Fibroblast of the aortic adventitia (primary cell): ENCODE results near the gene TBX4. TPM values are rescaled to one million over a fixed set of nuclear protein-coding genes. Genes with fewer than 3 reads are reported as not detected.

ENCODE experiments used
- DNase-seq: peaks from one replicate; pipeline ENCODE4 v3.0.0-alpha.2; 2010; ENCODE audit warnings: low read depth
- H3K4me3 ChIP-seq: 2 replicates; pipeline ENCODE4 v1.5.1; 2011; ENCODE audit warnings: low read depth, mild to moderate bottlenecking, control low read depth, low read length, moderate library complexity
- total RNA-seq: library from RNA; depleted of rRNA; stranded (reverse); fragments of >200 nt; gene quantifications from 2 replicates; pipeline ENCODE4 v1.2.3, GENCODE V29; 2012; ENCODE audit warnings: low replicate concordance
- TF ChIP-seq, protein P1 (sequence below): IDR thresholded peaks from 2 replicates; pipeline ENCODE4 v1.5.1; 2011; ENCODE audit warnings: mild to moderate bottlenecking, low read length, control low read depth, inconsistent platforms; ENCODE audit not compliant: insufficient read depth

TBX4 gene
- total RNA-seq, 1 donor = not detected

DNA sequence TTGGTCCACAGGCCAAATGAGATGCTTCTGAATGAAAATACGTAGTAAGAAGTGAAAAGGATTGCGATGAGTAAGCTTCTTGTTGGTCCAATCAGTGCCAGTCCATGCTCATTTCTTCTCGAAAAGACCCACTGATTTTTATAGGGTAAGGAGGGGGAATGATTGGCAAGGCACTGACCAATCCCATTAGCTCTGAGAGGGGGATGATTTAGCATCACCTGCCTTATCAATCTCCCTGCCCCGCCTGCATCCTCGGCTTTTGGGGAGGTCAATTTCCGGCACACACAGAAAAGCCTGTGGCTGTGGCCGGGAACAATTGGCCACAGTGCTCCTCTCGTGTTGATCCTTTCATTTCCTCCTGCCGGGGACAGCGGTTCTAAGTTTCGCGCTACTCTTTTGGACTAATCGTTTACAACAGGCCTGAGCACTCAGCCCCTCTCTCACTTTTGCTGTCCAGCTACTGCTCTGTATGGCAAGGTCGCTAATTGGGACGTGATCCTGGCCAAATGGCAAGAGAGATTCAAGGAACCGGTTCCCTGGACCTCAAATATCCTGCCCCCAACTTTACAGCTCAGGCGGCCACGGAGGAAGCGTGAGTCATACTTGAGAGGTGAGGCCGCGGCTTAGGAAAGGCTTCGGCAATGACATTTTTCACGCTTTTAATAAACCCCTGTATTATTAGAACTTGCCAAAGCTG, 43.1 kb downstream of the TBX4 start:
- DNase-seq = peak; percentile 54
- no peak overlapping the region for H3K4me3 ChIP-seq
- TF ChIP-seq, protein P1, sequence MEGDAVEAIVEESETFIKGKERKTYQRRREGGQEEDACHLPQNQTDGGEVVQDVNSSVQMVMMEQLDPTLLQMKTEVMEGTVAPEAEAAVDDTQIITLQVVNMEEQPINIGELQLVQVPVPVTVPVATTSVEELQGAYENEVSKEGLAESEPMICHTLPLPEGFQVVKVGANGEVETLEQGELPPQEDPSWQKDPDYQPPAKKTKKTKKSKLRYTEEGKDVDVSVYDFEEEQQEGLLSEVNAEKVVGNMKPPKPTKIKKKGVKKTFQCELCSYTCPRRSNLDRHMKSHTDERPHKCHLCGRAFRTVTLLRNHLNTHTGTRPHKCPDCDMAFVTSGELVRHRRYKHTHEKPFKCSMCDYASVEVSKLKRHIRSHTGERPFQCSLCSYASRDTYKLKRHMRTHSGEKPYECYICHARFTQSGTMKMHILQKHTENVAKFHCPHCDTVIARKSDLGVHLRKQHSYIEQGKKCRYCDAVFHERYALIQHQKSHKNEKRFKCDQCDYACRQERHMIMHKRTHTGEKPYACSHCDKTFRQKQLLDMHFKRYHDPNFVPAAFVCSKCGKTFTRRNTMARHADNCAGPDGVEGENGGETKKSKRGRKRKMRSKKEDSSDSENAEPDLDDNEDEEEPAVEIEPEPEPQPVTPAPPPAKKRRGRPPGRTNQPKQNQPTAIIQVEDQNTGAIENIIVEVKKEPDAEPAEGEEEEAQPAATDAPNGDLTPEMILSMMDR = no peak

DNA sequence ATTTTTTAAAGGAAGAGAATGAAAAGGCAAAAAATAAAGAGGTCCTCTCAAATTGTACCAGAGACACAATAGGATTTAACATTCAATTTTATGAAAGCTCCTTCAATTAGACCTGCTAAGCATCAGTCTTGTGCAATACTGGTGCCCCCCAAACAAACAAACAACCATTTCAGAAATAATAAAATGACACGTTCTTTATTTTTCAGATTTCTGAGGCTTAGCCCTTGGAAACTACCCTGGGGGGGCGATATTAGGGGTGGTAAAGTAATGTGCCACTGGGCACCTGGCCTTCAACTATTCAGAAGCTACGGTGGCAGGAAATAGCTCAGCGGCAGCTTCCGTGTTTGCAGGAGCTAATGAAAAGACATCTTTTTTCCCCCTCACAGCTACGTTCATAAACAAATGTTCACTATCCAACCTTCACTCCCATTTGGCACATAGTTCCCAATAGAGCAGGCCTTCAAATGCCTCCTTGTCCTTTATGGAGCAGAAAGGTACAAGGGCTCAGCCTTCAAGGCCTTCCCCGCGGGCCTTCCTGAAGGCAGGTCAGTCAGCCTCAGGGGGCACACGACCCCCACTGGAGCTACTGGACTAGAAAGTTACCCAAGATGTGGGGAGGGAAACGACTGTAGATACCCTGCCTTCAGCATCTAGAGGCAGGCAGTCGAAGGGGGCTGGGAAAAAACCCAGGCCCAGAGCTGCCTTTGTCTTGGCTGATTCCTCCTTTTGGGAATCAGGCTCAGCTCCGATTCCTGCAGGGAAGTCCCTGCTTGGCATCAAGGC, 44.1 kb downstream of the TBX4 start:
- no peak for DNase-seq
- TF ChIP-seq, protein P1 = no peak
- H3K4me3 ChIP-seq = no peak overlapping the region

DNA sequence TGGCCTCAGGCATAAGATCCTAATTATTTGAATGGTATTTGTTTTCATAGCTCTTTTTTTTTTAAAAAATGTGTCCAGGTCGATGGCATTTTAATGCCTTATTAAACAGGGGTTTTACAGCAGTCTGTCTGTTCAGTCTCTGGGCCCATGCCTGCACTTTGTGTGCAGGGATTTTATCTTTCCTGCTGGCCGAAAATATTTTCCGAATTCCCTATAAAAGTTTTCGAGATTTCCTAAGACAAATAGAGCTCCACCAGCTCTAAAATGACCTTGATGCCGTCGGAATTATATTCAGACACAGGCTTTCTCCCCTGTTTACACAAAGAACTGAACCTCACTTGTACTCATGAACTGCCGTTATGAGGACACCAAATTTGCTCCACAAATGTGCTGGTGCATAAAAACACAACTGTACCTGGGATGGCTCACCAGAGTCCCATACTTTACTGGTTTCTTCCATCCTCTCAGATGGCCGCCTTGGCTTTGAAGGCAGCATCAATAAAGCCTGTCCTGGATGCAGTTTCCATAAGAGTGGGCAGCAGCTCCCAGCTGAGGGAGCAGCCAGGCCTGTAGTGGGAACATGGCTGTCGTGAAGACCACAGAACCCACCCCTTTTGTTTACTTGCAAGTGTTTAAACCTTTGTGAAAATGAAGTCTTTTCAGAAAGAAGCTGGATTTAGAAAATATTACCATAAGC, 44.9 kb downstream of the TBX4 start:
- TF ChIP-seq, protein P1 = no peak
- no peak for DNase-seq
- H3K4me3 ChIP-seq = no peak overlapping the region

DNA sequence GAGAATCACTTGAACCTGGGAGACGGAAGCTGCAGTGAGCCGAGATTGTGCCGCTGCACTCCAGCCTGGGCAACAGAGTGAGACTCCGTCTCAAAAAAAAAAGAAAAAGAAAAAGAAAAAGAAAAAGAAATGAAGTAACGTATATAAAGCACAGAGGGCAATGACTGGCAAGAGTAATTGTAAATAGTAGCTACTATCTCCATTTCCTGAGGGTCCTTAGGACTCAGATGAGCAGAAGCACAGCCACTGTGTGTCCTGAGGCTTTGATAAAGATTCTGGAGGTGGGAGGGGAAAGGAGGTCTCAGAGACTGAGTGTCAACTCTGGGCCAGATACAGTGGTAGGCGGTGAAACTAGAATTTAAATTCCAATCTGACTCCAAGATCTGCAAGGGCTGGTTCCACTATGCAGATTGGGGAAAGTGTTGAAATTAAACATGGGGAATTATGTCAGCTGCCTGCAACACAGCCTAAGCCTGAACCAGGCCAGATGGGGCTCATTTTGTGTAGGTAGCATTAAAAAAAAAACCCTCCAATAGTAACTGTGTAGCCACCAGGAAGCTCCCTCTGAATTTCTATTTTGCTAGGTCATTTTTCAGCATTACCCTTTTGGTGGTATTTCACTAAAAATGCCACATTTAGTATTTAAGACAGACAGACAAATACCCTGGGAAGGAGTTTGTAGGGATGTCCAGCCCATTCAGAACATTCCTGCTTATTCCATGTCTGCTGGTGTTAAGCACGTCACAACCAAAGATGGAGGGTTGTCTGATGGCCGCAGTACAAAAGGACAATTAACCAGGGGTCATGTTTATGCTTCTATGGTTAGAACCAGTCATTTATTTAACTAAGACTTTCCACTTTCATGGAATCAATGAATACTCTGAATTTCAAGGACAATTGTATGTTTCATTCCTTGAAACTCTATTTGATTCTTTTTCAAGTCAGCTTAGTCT, 46.1 kb downstream of the TBX4 start:
- no peak overlapping the region for H3K4me3 ChIP-seq
- TF ChIP-seq, protein P1 = no peak
- DNase-seq = no peak

DNA sequence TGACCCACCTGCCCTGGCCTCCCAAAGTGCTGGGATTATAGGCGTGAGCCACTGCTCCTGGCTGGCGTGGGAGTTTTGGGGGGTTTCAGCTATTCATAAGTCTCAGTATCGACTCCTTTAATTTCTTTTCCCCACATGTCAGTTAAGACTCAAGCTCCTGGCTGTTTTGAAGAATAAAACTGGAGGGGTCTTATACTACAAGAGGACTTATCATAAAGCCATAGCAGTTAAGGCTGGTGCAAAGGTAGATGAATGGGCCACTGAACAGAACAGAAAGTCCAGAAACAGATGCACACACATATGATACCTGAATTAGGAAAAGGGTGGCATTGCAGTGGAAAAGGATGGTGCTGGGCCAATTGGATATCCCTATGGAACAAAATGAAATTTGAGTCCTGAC, 47.4 kb downstream of the TBX4 start:
- DNase-seq = no peak
- H3K4me3 ChIP-seq = no peak overlapping the region
- TF ChIP-seq, protein P1 = no peak

DNA sequence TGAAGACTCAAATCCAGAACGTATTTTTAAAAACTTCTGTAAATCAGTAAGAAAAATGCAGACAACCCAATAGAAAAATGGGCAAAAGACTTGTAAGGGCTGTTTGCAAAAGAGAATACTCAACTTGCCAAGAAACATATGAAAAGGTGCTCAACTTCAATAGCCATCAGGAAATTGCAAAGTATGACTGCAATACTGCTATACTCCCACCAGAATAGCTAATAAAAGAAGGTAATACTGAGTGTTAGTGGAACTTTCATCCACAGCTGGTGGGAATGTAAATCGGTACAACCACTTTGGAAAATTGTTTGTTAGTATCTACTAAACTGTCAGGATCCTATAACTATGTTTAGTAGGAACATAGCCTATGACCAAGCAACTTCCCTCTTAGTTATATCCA, 48.1 kb downstream of the TBX4 start:
- no peak overlapping the region for H3K4me3 ChIP-seq
- DNase-seq = no peak
- TF ChIP-seq, protein P1 = no peak
